HFFc6 (cell line): Measurements from ENCODE around the gene BANK1. TPM values are rescaled to one million over a fixed set of nuclear protein-coding genes. Genes with fewer than 3 reads are reported as not detected.

Source experiments
- DNase-seq: peaks from one replicate; pipeline ENCODE4 v3.0.0-alpha.2; 2018
- H3K27ac Mint-ChIP-seq: 2 replicates; pipeline ENCODE4 v1.8.0; 2020; ENCODE audit warnings: mild to moderate bottlenecking, mixed read lengths
- H3K27me3 Mint-ChIP-seq: 2 replicates; pipeline ENCODE4 v1.8.0; 2021; ENCODE audit warnings: mild to moderate bottlenecking, moderate library complexity, mixed read lengths; ENCODE audit not compliant: insufficient read depth
- H3K36me3 Mint-ChIP-seq: 2 replicates; pipeline ENCODE4 v1.8.0; 2021; ENCODE audit warnings: low read depth, mixed read lengths
- H3K4me1 Mint-ChIP-seq: 2 replicates; pipeline ENCODE4 v1.8.0; 2020; ENCODE audit warnings: low read depth, mixed read lengths
- H3K4me3 Mint-ChIP-seq: 2 replicates; pipeline ENCODE4 v1.8.0; 2020; ENCODE audit warnings: mild to moderate bottlenecking, moderate library complexity, mixed read lengths
- H3K9me3 Mint-ChIP-seq: 2 replicates; pipeline ENCODE4 v1.8.0; 2020; ENCODE audit warnings: mild to moderate bottlenecking, mixed read lengths
- CTCF ChIP-seq: fragments of 200-600 bp; sonication (generic); IDR thresholded peaks from 2 replicates; pipeline ENCODE4 v1.5.0; 2021; ENCODE audit warnings: antibody characterized with exemption, mild to moderate bottlenecking
- total RNA-seq, 6 experiments: library from RNA; stranded (reverse); fragmentation: NEBNext Ultra II Directional; extraction: Animal tissue kit (Norgen Biotek cat#: 25700); gene quantifications; 2 replicates in 1 of 6; 3 replicates in 5 of 6; pipeline ENCODE4 v1.2.3, GENCODE V29; 2021

The BANK1 gene
- total RNA-seq, 6 experiments from 2014 or later: 0.14 to 0.28 (median 0.17) TPM; not detected in 3

GRCh38 chr4:102076622-102077021, 286.1 kb downstream of the BANK1 start:
- no peaks in the 10 kb centered on the region for H3K27me3 Mint-ChIP-seq
- no peaks in the 10 kb centered on the region; the same call in 1 of the 2 replicates for H3K9me3 Mint-ChIP-seq
- no peak overlapping the region for H3K27ac Mint-ChIP-seq
- no peak overlapping the region for H3K4me3 Mint-ChIP-seq
- no peak for DNase-seq
- H3K4me1 Mint-ChIP-seq: no peaks in the 10 kb centered on the region
- H3K36me3 Mint-ChIP-seq: no peaks in the 10 kb centered on the region
- no peak for TF ChIP-seq CTCF

DNA sequence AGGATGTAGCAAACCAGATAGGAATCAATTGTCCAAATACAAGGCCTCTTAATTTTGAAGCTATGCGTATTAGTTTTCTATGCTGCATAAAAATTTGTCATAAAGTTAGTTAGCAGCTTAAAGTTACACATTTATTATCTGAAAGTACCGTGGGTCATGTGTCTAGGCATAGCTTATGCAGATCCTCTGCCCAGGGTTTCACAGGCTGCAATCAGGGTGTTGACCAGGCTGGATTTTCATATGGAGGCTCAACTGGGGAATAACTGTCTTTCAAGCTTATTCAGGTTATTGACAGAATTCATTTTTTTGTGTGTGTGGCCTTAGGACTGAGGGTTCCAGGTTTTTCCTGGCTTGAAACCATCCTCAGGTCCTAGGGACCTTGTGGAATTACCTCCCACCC, 289.7 kb downstream of the BANK1 start:
- Mint-ChIP-seq H3K9me3 (peaks cover 10% of the 10 kb centered on the region), H3K4me1 (no peaks in the 10 kb centered on the region), H3K27ac (no peak overlapping the region), H3K36me3 (no peaks in the 10 kb centered on the region), H3K27me3 (no peaks in the 10 kb centered on the region), H3K4me3 (no peak overlapping the region)
- TF ChIP-seq CTCF: no peak
- DNase-seq: no peak

GRCh38 chr4:102089850-102090621, 299.5 kb downstream of the BANK1 start:
- Mint-ChIP-seq H3K27me3 (peaks cover 2% of the 10 kb centered on the region; the same call in 1 of the 2 replicates), H3K36me3 (no peaks in the 10 kb centered on the region), H3K4me3 (no peak overlapping the region), H3K27ac (no peak overlapping the region), H3K9me3 (peaks cover 8% of the 10 kb centered on the region; the same call in 1 of the 2 replicates), H3K4me1 (no peaks in the 10 kb centered on the region)
- DNase-seq: no peak
- TF ChIP-seq CTCF: no peak

DNA sequence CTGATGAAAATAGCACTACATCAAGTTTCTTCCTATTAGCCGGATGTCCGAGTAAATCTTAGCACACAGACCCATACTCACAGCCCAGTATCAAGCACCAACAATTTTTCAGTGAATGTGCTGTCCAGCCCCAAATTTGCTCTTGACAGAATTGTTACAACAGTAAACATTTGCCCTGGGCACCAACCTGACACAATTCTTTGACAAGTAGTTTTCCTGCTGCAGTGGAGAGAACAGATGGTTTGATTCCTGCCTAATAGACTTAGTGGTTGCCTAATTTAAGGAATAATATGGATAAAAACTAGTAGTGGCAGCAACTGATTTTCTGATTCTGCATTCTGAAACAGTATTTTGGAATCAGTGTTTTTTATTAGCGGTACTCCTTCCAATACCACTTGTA, 301.1 kb downstream of the BANK1 start:
- no peaks in the 10 kb centered on the region for H3K4me1 Mint-ChIP-seq
- no peak overlapping the region for H3K4me3 Mint-ChIP-seq
- no peak for DNase-seq
- no peaks in the 10 kb centered on the region for H3K36me3 Mint-ChIP-seq
- TF ChIP-seq CTCF: no peak
- H3K9me3 Mint-ChIP-seq: peaks cover 14% of the 10 kb centered on the region
- peaks cover 4% of the 10 kb centered on the region; the same call in 1 of the 2 replicates for H3K27me3 Mint-ChIP-seq
- H3K27ac Mint-ChIP-seq: no peak overlapping the region

- DNase-seq: no peak
- Mint-ChIP-seq H3K4me1 (no peaks in the 10 kb centered on the region), H3K9me3 (peaks cover 6% of the 10 kb centered on the region), H3K27me3 (peaks cover 4% of the 10 kb centered on the region; the same call in 1 of the 2 replicates), H3K4me3 (no peak overlapping the region), H3K36me3 (no peaks in the 10 kb centered on the region), H3K27ac (no peak overlapping the region)
- no peak for TF ChIP-seq CTCF
Measured at GRCh38 chr4:102094481-102094880, 304.0 kb downstream of the BANK1 start.
